Stimulated activated CD4-positive, alpha-beta T cell treated with anti-CD3 and anti-CD28 coated beads, Interleukin-1b, Interleukin-23, amount 100 ng/mL, for 4 hours (primary cell): Measurements from ENCODE around the gene SUN1.
"Not testable (repeated sequence)": the region's sequence is repeated elsewhere in the genome, so short reads cannot be mapped to it uniquely, and the experiment has no call there.

Experiments
- DNase-seq, 2 donors: peaks; one replicate each; pipeline ENCODE4 v3.0.0-alpha.2; 2020; ENCODE audit warnings: low read depth in 2 of 2

Gene SUN1, protein sequence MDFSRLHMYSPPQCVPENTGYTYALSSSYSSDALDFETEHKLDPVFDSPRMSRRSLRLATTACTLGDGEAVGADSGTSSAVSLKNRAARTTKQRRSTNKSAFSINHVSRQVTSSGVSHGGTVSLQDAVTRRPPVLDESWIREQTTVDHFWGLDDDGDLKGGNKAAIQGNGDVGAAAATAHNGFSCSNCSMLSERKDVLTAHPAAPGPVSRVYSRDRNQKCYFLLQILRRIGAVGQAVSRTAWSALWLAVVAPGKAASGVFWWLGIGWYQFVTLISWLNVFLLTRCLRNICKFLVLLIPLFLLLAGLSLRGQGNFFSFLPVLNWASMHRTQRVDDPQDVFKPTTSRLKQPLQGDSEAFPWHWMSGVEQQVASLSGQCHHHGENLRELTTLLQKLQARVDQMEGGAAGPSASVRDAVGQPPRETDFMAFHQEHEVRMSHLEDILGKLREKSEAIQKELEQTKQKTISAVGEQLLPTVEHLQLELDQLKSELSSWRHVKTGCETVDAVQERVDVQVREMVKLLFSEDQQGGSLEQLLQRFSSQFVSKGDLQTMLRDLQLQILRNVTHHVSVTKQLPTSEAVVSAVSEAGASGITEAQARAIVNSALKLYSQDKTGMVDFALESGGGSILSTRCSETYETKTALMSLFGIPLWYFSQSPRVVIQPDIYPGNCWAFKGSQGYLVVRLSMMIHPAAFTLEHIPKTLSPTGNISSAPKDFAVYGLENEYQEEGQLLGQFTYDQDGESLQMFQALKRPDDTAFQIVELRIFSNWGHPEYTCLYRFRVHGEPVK

DNA sequence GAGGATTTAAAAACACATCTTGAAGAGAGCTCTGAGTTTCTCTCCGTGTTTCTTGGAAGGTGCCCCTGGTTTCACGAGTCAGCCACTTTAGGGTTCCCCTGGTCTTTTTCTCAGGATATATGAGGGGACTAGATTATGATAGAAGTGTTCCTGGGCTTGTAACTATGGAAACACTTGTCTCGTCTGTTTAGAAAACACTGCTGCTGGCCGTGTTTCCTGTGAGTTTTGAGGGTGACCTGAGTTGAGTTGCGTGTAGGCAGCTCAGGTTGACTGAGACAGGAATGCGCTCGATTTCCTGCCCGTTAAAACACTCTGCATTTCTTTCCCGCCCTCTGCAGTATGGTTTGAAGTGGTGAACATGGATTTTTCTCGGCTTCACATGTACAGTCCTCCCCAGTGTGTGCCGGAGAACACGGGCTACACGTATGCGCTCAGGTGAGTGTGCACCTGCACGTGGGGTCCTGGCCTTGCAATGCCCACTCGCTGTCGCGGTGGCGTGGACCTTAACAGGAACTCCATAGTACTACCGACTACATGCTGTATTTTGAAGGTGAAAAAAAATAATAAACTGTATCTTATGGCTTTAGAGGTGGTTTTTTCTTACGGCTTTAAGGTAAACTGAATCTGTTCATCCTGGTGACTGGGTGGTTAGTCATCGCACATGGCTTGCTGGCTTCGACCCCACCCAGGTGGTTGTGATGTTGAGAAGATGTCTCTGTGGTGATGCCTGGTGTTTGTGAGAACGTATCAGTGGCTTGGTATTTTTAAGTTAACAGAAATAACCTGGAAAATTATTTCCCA is at the start of gene SUN1:
TSS of gene SUN1 (plus strand) at position 310 of the 801 bp plus-strand sequence. CDS start at position 359, 49 bp downstream.
- peak; percentile 45 to 67 for DNase-seq

GRCh38 chr7:782718-783449 is 49.4 kb upstream of the SUN1 start:
- no peak for DNase-seq

- no peak for DNase-seq
Observed at GRCh38 chr7:783556-784490, 48.5 kb upstream of the SUN1 start.

DNA sequence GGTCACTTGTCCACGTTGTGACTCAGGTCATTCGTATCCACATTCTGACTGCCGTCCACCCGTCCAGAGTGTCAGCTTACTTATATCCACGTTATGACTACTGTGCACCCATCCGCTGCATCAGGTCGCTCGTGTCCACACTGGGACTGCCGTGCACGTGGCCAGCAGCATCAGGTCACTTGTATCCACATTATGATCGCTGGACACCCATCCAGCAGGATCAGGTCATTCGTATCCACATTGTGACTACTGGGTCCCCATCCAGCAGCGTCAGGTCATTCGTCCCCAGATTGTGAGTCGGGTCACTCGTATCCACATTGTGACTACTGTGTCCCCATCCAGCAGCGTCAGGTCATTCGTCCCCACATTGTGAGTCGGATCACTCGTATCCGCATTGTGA is 47.3 kb upstream of the SUN1 start:
- DNase-seq: no peak

- no peak for DNase-seq
Observed at GRCh38 chr7:785416-785815, 46.9 kb upstream of the SUN1 start.

DNA sequence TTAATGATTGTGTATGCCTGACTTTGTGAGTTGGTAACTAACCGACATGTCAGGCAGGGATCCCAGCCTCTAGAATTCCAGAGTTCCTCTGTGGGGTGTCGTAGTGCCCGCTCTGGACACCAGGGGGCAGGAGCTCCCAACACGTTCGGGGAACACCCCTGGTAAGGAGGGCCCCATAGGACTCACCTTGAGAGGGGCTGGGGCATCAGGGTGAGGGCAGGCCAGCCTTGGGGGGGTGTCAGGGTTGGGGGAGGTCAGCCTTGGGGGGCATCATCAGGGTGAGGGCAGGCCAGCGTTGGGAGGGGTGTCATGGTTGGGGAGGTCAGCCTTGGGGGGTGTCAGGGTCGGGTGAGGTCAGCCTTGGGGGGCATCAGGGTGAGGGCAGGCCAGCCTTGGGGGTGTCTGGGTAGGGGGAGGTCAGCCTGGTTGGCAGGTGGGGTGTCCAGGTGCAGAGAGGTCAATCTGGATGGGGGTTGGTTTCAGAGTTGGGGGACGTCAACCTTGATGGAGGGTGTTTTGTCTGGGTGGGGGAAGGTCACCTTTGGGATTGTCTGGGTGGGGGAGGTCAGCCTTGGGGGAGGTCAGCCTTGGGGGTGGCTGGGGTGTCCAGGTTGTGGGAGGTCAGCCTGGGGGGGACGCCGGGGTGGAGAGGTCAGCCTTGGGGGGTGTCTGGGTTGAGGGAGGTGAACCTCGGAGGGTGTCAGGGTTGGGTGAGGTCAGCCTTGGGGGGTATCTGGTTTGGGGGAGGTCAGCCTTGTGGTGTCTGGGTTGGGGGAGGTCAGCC is 45.6 kb upstream of the SUN1 start:
- DNase-seq: peak; percentile 68 to 69

DNA sequence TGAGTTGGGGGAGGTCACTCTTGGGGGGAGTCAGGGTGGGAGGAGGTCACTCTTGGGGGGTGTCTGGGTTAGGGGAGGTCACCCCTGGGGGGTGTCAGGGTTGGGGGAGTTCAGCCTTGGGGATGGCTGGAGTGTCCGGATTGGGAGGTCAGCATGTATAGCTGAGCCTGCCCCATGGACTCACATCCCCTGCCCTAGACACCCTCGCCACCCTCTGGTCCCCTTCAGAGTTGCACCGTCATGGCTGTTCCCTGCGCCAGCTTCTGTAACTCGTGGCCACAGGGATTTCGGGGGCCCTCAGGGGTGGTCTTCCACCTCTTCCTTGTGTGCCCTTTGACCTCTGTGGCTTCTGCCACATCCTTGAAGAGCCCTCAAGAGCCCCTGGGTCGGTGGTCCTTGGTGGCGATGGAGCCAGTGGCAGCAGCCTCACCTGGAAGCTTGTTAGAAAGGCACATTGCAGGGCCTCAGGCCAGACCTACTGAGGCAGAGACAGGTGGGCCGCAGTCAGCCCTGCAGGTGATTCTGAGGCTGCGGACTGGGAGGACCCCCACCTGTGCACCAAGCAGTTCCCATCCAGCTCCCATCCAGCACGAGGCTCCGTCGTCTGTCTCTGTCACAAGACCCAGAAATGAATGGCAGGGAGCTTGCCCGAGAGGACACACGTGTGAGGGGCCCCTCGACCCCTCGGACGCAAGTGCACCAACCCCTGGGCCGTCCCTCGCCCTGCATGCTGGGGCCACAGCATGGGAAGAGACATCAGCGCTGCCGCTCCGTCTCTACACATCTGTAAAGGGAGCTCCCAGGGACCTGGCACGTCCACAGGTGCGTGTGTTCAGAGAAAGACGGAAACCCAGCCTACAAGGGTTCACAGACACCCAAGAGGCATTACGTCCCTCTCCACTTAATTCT is 44.7 kb upstream of the SUN1 start:
- DNase-seq: no peak

DNA sequence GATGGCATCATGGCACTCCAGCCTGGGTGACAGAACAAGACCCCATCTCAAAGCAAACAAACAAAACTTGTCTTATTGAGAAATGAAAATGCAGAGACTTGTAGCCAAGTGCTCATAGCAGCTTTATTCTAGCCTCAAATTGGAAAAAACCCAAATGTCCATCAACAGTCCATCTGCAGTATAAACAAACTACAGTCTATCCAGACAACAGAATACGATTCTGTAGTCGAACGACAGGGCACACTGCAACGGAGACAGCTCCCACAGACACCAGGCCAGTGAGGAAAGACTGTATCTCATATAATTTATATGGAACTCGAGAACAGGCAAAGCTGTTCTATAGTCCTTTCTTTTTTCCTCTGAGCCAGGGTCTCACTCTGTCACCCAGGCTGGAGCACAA is 40.8 kb upstream of the SUN1 start:
- no peak for DNase-seq

GRCh38 chr7:794207-794606 is 38.1 kb upstream of the SUN1 start:
- DNase-seq: no peak

DNA sequence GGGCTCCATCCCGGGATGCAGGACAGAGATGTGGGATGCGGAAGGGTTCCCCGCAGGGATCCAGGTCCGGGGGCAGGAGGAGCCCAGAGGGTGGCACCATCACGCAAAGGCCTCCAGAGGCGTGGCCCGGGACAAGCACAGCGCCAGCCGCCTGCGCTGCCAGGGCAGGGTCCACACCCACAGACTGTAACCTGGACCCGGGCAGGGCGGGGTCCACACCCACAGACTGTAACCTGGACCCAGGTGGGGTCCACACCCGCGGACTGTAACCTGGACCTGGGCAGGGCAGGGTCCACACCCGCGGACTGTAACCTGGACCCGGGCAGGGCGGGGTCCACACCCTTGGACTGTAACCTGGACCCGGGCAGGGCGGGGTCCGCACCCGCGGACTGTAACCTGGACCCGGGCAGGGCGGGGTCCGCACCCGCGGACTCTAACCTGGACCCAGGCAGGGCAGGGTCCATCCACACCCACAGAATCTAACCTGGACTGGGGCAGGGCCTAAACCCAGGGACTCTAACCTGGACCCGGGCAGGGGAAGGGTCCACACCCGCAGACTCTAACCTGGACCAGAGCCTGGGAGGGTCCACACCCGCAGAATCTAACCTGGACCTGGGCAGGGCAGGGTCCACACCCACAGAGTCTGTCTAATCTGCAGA is 37.5 kb upstream of the SUN1 start:
- DNase-seq: no peak

GRCh38 chr7:796434-797169 is 35.7 kb upstream of the SUN1 start:
- DNase-seq: not testable (repeated sequence)

DNA sequence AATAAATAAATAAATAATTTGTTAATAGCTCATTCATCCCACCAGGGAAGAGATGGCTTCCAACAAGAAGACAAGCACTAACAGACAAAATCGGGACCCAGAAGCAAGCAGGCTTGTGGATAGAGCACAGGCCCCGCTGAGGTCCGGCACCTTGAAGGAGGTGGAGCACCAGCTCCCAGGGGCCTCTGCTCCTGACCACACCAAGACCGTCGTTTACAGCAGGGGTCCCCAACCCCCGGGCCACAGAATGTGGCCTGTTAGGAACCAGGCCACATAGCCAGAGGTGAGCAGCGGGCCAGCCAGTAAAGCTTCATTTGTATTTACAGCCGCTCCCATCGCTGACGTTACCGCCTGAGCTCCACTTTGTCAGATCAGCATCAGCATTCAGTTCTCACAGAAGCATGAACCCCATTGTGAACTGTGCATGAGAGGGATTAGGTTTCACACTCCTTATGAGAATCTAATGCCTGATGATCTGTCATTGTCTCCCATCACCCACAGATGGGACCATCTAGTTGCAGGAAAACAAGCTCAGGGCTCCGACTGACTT is 33.3 kb upstream of the SUN1 start:
- DNase-seq: no peak

DNA sequence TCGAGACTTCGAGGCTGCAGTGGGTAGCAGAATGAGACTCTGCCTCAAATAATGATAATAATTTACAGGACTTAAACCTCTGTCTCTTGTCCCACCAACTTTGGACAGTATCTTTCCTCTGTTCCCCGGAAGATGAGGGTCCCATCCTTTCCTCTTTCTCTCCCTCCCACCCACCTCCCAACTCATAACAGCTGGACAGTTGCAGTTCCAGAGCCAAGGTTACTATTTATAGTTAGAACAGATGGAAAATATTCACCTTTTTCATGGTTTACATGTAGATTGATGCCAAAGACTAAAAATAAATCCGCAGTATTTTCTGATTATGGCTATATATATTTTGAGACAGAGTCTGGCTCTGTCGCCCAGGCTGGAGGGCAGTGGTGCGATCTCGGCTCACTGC is 31.6 kb upstream of the SUN1 start:
- DNase-seq: no peak

DNA sequence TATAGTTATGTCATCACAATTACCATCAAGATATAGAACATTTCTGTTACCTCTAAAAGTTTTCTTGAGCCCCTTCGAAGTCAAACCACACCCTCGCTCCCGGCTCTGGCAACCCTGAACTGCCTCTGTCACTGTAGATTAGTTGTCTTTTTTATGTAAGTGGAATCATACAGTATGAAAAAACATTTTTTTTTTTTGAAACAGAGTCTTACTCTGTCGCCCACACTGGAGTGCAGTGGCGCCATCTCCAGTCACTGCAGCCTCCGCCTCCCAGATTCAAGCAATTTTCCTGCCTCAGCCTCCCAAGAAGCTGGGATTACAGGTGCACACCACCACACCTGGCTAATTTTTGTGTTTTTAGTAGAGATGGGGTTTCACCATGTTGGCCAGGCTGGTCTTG is 30.9 kb upstream of the SUN1 start:
- not testable (repeated sequence) for DNase-seq

DNA sequence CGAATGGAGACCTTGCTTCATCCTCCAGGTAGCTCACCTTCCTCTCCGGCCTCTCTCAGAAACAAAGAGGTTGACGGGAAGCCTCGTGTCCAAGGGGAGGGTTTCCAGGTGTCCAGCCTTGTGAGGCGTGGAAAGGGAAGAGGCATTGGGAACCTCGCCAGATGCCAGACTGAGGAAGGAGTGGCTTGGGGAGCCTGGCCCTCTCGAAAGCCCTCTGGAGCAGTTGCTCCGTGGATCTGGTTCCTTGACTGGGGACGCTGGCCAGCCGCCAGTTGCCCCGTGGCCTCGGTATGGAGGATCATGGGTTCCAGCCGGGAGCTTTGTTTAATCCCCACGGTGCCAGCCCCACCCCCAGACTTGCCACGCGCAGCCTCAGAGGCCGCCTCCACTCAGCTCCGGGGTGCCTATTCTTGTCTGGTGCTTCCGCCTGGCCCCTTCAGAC is 30.3 kb upstream of the SUN1 start:
- DNase-seq: no peak

GRCh38 chr7:802500-803242 is 29.6 kb upstream of the SUN1 start:
- no peak for DNase-seq
